Erythroblast (primary cell): ENCODE measurements around the gene ZNF83.
"Not testable (repeated sequence)": the region's sequence is repeated elsewhere in the genome, so short reads cannot be mapped to it uniquely, and the experiment has no call there.

Source experiments
- DNase-seq, 2 experiments: peaks; one replicate each; lab custom pipeline; 2025; lab: John Stamatoyannopoulos, UW
- GATA1 ChIP-seq: IDR thresholded peaks from 2 replicates; pipeline ENCODE4 v1.6.1; 2011; ENCODE audit warnings: low read depth, mild to moderate bottlenecking, control low read depth, low read length, moderate library complexity
- POLR2A ChIP-seq: IDR thresholded peaks from 2 replicates; pipeline ENCODE4 v1.6.1; 2011; ENCODE audit warnings: mild to moderate bottlenecking, low read length

The ZNF83 gene

DNA sequence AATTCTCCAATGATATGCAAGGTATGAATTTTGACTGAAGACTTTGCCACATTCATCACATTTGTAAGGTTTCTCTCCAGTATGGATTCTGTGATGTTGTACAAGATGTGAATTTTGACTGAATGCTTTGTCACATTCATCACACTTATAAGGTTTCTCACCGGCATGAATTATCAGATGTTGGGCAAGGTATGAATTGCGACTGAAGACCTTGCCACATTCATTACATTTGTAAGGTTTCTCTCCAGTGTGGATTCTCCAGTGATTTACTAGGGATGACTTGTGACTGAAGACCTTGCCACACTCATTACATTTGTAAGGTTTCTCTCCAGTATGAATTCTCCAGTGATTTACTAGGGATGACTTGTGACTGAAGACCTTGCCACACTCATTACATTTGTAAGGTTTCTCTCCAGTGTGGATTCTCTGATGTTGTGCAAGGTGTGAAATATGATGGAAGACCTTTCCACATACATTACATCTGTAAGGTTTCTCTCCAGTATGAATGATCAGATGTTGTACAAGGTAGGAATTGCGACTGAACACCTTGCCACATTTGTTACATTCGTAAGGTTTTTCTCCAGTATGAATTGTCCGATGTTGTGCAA, 24.8 kb downstream of the ZNF83 start:
- no peak for TF ChIP-seq POLR2A
- no peak for TF ChIP-seq GATA1
- no peak for DNase-seq

DNA sequence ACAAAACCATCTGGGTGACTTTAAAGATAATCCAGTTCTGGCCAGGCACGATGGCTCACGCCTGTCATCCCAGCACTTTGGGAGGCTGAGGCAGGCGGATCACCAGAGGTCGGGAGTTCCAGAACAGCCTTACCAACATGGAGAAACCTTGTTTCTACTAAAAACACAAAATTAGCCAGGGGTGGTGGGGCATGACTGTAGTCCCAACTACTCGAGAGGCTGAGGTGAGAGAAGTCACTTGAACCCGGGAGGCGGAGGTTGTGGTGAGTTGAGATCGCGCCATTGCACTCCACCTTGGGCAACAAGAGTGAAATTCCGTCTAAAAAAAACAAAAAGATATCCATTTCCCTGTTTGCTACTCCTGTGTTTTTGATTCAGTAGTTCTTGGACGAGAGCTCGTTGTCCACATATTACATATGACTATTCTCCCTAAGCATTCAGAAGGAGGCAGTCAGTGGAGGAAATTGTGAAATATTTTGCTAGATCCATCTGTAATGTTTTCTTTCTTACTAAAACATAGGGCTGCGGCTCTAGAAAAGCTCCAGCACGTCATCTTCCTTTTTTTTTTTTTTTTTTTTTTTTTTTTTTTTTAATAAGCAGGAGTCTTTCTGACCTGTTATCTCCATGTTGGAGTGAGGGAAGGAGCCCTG, 34.5 kb downstream of the ZNF83 start:
- TF ChIP-seq POLR2A (no peak), GATA1 (no peak)
- no peak for DNase-seq

DNA sequence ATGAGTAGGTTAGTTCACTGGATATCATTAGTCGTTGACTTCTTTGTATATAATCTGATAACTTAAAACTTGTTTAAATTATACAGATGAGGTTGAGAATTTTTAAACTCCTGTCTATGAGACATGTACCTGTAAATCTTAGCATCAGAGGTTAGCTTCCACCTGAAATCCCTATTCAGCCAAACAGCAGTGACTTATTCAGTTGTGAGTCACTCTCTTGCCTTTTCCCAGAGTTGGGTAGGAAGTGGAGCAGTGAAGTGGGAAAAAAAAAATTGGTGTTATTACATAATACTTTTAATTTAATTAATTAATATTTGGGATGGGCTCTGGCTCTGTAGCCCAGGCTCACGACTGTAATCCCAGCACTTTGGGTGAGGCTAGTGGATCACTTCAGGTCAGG, 35.2 kb downstream of the ZNF83 start:
- TF ChIP-seq GATA1 (no peak), POLR2A (no peak)
- no peak for DNase-seq

- not testable (repeated sequence) for DNase-seq
Observed at GRCh38 chr19:52601974-52602366, 36.2 kb downstream of the ZNF83 start.

GRCh38 chr19:52601025-52601973, 36.9 kb downstream of the ZNF83 start:
- DNase-seq: peak; percentile 91 to 92
- TF ChIP-seq GATA1 (no peak), POLR2A (no peak)

DNA sequence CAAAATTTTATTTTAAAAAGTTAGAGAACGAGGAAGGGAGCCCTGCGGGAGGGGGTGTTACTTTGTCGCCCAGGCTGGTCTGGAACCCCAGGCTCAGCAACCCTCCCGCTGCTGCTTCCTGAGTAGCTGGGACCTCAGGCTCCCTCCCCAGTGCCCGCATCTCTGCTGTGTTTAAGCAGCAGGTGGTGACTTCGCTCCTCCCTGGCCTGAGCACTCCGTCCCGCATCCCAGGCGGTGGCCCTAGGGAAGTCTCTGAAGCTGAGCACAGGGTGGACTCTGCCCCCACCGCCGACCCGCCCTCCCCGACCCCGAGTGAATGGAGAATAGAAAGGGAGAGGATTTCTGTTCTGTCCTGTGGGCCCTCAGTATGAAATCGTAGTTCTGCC, 37.5 kb downstream of the ZNF83 start:
- TF ChIP-seq POLR2A: no peak
- no peak for TF ChIP-seq GATA1
- peak; percentile 43 to 53 for DNase-seq

GRCh38 chr19:52599241-52599640, 38.9 kb downstream of the ZNF83 start:
- no peak for TF ChIP-seq POLR2A
- no peak for TF ChIP-seq GATA1
- DNase-seq: no peak

DNA sequence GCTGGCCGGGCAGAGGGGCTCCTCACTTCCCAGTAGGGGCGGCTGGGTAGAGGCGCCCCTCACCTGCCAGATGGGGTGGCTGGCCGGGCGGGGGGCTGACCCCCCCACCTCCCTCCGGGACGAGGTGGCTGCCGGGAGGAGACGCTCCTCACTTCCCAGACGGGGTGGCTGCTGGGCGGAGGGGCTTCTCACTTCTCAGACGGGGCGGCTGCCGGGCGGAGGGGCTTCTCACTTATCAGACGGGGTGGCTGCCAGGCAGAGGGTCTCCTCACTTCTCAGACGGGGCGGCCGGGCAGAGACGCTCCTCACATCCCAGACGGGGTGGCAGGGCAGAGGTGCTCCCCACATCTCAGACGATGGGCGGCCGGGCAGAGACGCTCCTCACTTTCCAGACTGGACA, 44.7 kb downstream of the ZNF83 start:
- DNase-seq: not testable (repeated sequence)

DNA sequence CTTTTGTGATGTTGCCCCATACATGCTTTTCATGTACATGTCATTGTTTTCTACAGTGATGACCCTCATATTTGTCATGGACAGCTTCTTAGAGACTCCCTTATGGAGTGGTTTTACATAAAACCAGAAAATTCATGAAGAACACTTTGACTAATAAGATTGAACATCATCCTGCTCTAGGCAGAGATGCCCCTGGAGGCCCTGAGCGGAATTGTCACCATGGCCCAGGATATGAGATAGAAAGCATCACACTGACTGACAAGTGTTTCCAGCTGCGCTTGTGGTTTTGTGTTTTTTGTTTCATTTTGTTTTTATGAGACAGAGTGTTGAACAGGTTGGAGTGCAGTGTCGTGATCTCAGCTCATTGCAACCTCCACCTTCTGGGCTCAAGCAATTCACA, 45.9 kb downstream of the ZNF83 start:
- DNase-seq: no peak
- TF ChIP-seq POLR2A (no peak), GATA1 (no peak)

DNA sequence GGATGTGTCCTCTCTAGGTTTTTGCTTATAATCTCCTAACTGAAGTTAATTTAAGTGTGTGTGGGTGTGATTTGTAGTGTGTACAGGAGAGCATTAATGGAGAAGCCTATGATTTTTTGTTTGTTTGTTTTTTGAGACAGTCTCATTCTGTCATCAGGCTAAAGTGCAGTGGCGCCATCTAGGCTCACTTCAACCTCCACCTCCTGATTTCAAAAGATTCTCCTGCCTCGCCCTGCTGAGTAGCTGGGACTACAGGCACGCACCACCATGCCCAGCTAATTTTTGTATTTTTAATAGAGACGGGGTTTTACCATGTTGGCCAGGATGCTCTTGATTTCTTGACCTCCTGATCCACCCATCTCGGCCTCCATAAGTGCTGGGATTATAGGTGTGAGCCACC, 47.4 kb downstream of the ZNF83 start:
- DNase-seq: no peak

DNA sequence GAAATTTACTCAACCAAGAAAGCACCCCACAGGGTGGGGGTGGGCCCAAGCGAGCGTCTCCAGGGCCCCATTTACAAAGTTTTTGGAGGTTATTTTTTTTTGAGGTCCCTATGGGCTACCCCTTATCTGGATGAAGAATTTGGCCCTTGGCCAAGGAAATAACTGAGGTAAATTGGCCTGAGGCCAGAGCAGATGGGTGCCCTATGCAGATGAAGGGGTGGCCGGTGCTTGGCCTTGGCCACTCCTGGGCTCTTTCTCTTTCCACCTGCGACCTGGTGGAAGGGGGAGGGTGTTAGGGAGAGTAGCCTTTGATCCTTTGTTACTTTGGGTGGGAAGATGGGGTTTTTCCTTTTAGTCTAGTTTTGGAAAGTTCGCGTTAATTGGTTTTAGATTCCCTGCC, 52.6 kb downstream of the ZNF83 start:
- no peak for DNase-seq
- TF ChIP-seq POLR2A (no peak), GATA1 (no peak)

More for the DNA sequence above, 47.4 kb downstream of the ZNF83 start:
- no peak for TF ChIP-seq POLR2A
- no peak for TF ChIP-seq GATA1

- TF ChIP-seq POLR2A (no peak), GATA1 (no peak)
- no peak for DNase-seq
Observed at GRCh38 chr19:52584736-52585440, 53.3 kb downstream of the ZNF83 start.

DNA sequence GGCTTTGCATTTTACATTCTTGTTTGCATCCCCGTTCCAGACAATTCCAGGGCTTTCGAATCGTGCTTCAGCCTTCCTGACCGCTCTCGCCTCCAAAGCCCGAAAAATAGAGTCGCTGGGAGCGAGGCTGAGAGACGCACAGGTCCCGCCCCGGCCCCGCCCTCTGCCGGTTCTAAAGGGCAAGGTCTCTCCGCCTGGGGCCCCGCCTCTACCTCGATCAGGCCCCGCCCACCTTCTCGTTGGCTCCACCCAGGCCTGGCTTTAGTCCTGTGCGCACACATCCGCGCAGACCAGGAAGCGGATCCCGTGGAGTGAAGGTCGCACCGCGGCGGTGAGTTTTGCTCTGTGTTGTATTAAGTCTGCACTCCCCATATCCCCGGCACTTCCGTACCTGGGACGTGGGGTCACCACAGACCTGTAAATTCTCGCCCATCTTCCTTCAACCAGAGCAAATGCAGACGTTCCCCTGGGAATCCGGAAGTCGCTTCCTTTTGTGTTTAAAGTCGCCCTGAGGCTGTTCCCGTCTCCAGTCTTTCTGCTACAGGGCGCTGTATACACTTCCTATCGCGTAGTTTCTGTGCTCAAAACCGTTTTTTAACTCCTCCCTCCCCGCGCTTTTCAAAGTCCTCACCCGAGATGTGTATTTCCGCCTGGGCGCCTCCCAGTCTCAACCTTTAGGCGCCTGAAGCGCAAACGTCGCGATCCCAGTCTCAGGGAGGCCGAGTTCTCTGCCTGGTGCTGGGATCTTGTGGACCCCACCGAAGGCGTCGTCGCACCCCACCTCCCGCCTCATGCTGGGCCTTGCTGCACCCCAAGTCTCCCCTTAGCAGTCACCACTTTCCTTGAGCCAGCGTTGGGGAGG, 67.9 kb downstream of the ZNF83 start, which contains the start of gene ZNF701:
ZNF701 (plus strand) TSS at position 288 of the 862 bp plus-strand sequence. CDS start 3,861 bp downstream, outside the sequence.
- peak; percentile 94 to 96 for DNase-seq

DNA sequence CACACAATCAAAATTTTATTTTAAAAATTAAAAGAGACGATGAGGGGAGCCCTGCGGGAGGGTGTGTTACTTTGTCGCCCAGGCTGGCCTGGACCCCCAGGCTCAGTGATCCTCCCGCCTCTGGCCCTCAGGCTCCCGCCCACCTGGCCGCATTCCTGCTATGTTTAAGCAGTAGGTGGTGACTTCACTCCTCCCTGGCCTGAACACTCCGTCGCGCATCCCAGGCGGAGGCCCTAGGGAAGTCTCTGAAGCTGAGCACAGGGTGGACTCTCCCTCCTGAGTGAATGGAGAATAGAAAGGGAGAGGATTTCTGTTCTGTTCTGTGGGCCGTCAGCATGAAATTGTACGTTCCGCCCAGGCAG, 68.5 kb downstream of the ZNF83 start:
- not testable (repeated sequence) for DNase-seq

More for the DNA sequence above, 67.9 kb downstream of the ZNF83 start, which contains the start of gene ZNF701:
- TF ChIP-seq GATA1: no peak
- TF ChIP-seq POLR2A: peak; percentile 95
